Astrocyte of the cerebellum (primary cell): ENCODE measurements around the gene UQCC2.

Experiments
- DNase-seq: peaks from one replicate; pipeline ENCODE4 v3.0.0-alpha.2; 2011; ENCODE audit warnings: low read depth
- H3K4me3 ChIP-seq: 2 replicates; pipeline ENCODE4 v1.5.1; 2011; ENCODE audit warnings: mild to moderate bottlenecking, low read depth, low read length, moderate library complexity
- in situ Hi-C: cut with HindIII; loops from 2 replicates; pipeline ENCODE4 v1.10.0; 2017; ENCODE audit warnings: low sequenced_read_pairs
- TF ChIP-seq, protein P1 (sequence below): IDR thresholded peaks from 2 replicates; pipeline ENCODE4 v1.5.1; 2012; ENCODE audit warnings: low read length, low read depth, moderate library complexity, mild to moderate bottlenecking; ENCODE audit errors: missing control alignments

The UQCC2 gene

GRCh38 chr6:33732385-33732784, 20.9 kb upstream of the UQCC2 start:
- TF ChIP-seq, protein P1, sequence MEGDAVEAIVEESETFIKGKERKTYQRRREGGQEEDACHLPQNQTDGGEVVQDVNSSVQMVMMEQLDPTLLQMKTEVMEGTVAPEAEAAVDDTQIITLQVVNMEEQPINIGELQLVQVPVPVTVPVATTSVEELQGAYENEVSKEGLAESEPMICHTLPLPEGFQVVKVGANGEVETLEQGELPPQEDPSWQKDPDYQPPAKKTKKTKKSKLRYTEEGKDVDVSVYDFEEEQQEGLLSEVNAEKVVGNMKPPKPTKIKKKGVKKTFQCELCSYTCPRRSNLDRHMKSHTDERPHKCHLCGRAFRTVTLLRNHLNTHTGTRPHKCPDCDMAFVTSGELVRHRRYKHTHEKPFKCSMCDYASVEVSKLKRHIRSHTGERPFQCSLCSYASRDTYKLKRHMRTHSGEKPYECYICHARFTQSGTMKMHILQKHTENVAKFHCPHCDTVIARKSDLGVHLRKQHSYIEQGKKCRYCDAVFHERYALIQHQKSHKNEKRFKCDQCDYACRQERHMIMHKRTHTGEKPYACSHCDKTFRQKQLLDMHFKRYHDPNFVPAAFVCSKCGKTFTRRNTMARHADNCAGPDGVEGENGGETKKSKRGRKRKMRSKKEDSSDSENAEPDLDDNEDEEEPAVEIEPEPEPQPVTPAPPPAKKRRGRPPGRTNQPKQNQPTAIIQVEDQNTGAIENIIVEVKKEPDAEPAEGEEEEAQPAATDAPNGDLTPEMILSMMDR: no peak
- DNase-seq: no peak
- no peak overlapping the region for H3K4me3 ChIP-seq
- in situ Hi-C loops: no loop called here

- H3K4me3 ChIP-seq: no peak overlapping the region
- in situ Hi-C loops: no loop called here
- DNase-seq: no peak
- TF ChIP-seq, protein P1: no peak
Measured at GRCh38 chr6:33731751-33732282, 20.3 kb upstream of the UQCC2 start.

- H3K4me3 ChIP-seq: no peak overlapping the region
- TF ChIP-seq, protein P1: no peak
- DNase-seq: no peak
- in situ Hi-C loops: no loop called here
Measured at GRCh38 chr6:33731035-33731434, 19.5 kb upstream of the UQCC2 start.

GRCh38 chr6:33730611-33731010, 19.1 kb upstream of the UQCC2 start:
- in situ Hi-C loops: no loop called here
- DNase-seq: no peak
- TF ChIP-seq, protein P1: no peak
- no peak overlapping the region for H3K4me3 ChIP-seq

DNA sequence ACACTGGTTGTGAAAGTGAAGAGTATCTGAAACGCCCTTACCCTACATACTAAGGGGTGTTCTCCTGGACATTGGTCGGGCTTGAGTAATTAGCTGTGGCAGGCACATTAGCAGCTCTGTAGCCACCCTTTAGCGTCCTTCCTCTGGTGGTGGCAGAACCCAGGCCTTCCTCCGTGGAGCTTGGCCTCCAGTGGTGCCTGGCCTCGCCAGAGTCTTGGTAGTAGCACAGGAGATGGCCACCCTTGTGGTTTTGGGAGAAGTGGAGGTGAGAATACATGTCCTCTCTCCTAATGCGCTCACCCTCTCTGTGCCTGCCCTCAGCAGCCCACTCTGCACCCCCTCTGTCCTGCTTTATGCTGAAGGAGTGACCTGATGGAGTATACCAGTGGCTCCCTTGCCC, 17.6 kb upstream of the UQCC2 start:
- H3K4me3 ChIP-seq: no peak overlapping the region
- no peak for DNase-seq
- in situ Hi-C loops: no loop called here
- TF ChIP-seq, protein P1: no peak

DNA sequence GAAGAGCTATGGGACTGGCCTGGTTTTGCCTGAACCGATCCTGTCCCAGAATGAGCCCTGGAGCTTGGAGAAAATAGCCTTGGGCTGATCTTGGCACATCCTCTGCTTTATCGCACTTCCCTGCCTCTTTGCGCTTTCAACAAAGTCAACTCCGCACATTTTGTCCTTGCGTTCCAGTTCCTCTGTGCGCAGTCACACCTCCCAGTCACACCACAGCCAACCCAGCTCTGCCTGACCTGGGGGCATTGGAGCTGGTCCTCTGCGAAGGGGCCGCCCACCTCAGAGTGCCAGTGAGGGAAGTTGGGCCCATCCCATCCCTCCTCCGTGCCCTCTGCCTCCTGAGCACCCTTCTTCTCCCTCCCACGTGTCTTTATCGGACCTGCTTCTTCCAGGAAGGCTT, 16.9 kb upstream of the UQCC2 start:
- DNase-seq: no peak
- in situ Hi-C loops: no loop called here

More for the DNA sequence above, 16.9 kb upstream of the UQCC2 start:
- TF ChIP-seq, protein P1: no peak
- H3K4me3 ChIP-seq: no peak overlapping the region
